Effector CD8-positive, alpha-beta T cell (primary cell): ENCODE data around the gene STIMATE.

Experiments
- DNase-seq: peaks from one replicate; lab custom pipeline; 2025; lab: John Stamatoyannopoulos, UW

Gene STIMATE

GRCh38 chr3:52841981-52842340 lies 55.4 kb downstream of the STIMATE start:
- no peak for DNase-seq

- no peak for DNase-seq
These were observed 56.0 kb downstream of the STIMATE start for GRCh38 chr3:52841211-52841980.

- no peak for DNase-seq
These were observed 57.3 kb downstream of the STIMATE start for GRCh38 chr3:52839892-52840545.

GRCh38 chr3:52839268-52839575 lies 58.1 kb downstream of the STIMATE start:
- no peak for DNase-seq

- no peak for DNase-seq
These were observed 58.6 kb downstream of the STIMATE start for GRCh38 chr3:52838561-52839267.

- no peak for DNase-seq
These were observed 60.4 kb downstream of the STIMATE start for GRCh38 chr3:52836986-52837385.

- no peak for DNase-seq
These were observed 60.9 kb downstream of the STIMATE start for GRCh38 chr3:52836471-52836845.

GRCh38 chr3:52835766-52836470 lies 61.4 kb downstream of the STIMATE start:
- no peak for DNase-seq

- no peak for DNase-seq
These were observed 62.4 kb downstream of the STIMATE start, which contains the start of gene MUSTN1 for GRCh38 chr3:52834871-52835501. MUSTN1 (minus strand) TSS chr3:52835019; CDS start chr3:52834948, 71 bp downstream.

- DNase-seq, result no peak
These were observed 64.1 kb downstream of the STIMATE start for GRCh38 chr3:52833202-52833601.

GRCh38 chr3:52831500-52832301 lies 65.6 kb downstream of the STIMATE start:
- no peak for DNase-seq

- no peak for DNase-seq
These were observed 66.7 kb downstream of the STIMATE start, which contains the start of gene ITIH4 for GRCh38 chr3:52830535-52831258. ITIH4 (minus strand) TSS chr3:52830672; CDS start chr3:52830642, 30 bp downstream.

- DNase-seq, result no peak
These were observed 67.4 kb downstream of the STIMATE start for GRCh38 chr3:52829906-52830463.

- no peak for DNase-seq
These were observed 67.9 kb downstream of the STIMATE start for GRCh38 chr3:52829482-52829881.

GRCh38 chr3:52827866-52828376 lies 69.4 kb downstream of the STIMATE start:
- DNase-seq, result no peak

- DNase-seq, result no peak
These were observed 69.9 kb downstream of the STIMATE start for GRCh38 chr3:52827441-52827840.

- no peak for DNase-seq
These were observed 73.3 kb downstream of the STIMATE start for GRCh38 chr3:52824037-52824436.

- no peak for DNase-seq
These were observed 75.0 kb downstream of the STIMATE start for GRCh38 chr3:52822363-52822762.

GRCh38 chr3:52820736-52821135 lies 76.6 kb downstream of the STIMATE start:
- DNase-seq, result no peak

- DNase-seq, result no peak
These were observed 77.4 kb downstream of the STIMATE start for GRCh38 chr3:52819936-52820335.
